Stomach (tissue), 9 donors: ENCODE measurements around the gene FATE1. TPM values are rescaled to one million over a fixed set of nuclear protein-coding genes. Genes with fewer than 3 reads are reported as not detected.

Source experiments
- DNase-seq, 2 donors: peaks; one replicate each; pipeline versions ENCODE4 v3.0.0 to v3.0.0-alpha.2; 2013 to 2019
- H3K27ac ChIP-seq, 5 donors: fragments of 200-600 bp in 4 of 5; sonication (generic) in 4 of 5; one replicate each; pipeline ENCODE4 v1.5.1; 2013 to 2019; ENCODE audit warnings: mild to moderate bottlenecking in 1 of 5, moderate library complexity in 1 of 5
- H3K27me3 ChIP-seq, 3 donors: fragments of 200-600 bp; sonication (generic); one replicate each; pipeline ENCODE4 v1.5.1; 2017 to 2019; ENCODE audit warnings: mixed run types in 1 of 3
- H3K36me3 ChIP-seq, 4 donors: fragments of 200-600 bp; sonication (generic); 1 replicate in 3 of 4; 2 replicates in 1 of 4; pipeline ENCODE4 v1.5.1; 2016 to 2019
- H3K4me1 ChIP-seq, 4 donors: fragments of 200-600 bp; sonication (generic); one replicate each; pipeline ENCODE4 v1.5.1; 2016 to 2019
- H3K4me3 ChIP-seq, 4 donors: fragments of 200-600 bp; sonication (generic) in 3 of 4; one replicate each; pipeline ENCODE4 v1.5.1; 2016 to 2019; ENCODE audit warnings: mild to moderate bottlenecking in 1 of 4
- H3K9me3 ChIP-seq, 4 donors: fragments of 200-600 bp; sonication (generic); one replicate each; pipeline ENCODE4 v1.5.1; 2016 to 2019
- CTCF ChIP-seq, 7 experiments: fragments of 450-650 bp in 4 of 7; fragments of 200-600 bp in 3 of 7; sonication (generic) in 3 of 7; IDR thresholded peaks; one replicate each; pipeline ENCODE4 v1.5.1; 2016 to 2019; ENCODE audit warnings: antibody characterized with exemption in 7 of 7, control low read depth in 2 of 7, mild to moderate bottlenecking in 1 of 7
- EP300 ChIP-seq: sonication (generic); formaldehyde crosslinking; IDR thresholded peaks from one replicate; pipeline ENCODE4 v1.6.1; 2017; ENCODE audit warnings: antibody characterized with exemption
- POLR2A ChIP-seq, 4 donors: fragments of 450-650 bp; IDR thresholded peaks; one replicate each; pipeline ENCODE4 v1.6.1; 2016; ENCODE audit warnings: antibody characterized with exemption in 4 of 4, control low read depth in 2 of 4, mild to moderate bottlenecking in 1 of 4, moderate library complexity in 1 of 4
- POLR2AphosphoS5 ChIP-seq, 3 donors: sonication (generic); formaldehyde crosslinking; IDR thresholded peaks; one replicate each; pipeline ENCODE4 v1.6.1; 2016; ENCODE audit warnings: antibody characterized with exemption in 3 of 3
- WGBS, 5 donors: extraction: QIAGEN DNeasy Blood & Tissue Kit in 3 of 5; methylation state at CpG; one replicate each; pipeline versions ENCODE4 v1.1.5 to v1.1.7; 2013 to 2018; 5-methylcytosine and 5-hydroxymethylcytosine counted together
- intact Hi-C: fragments of 100-400 bp; cut with DNase I; formaldehyde crosslinking; loops from one replicate; pipeline ENCODE4 v1.15.1; 2023; ENCODE audit warnings: low total_unique reads
- polyA plus RNA-seq, 3 donors: library from polyadenylated mRNA; stranded (reverse); fragments of 200-250 nt; gene quantifications; one replicate each; pipeline ENCODE4 v1.2.3, GENCODE V29; 2013
- total RNA-seq, 5 donors: library from RNA; depleted of rRNA; stranded (reverse); fragments of >200 nt; gene quantifications; one replicate each; pipeline versions ENCODE4 v1.1.0 to v1.2.3, GENCODE V29; 2014 to 2016
- donor health status: healthy with polysubstance abuse.
- donor health status: Bipolar disorder and iron deficiency.
- donor health status: healthy.

The FATE1 gene
- total and polyA plus RNA-seq, 8 donors = 0.31 TPM; not detected in 7

GRCh38 chrX:151726751-151727150 lies 10.9 kb downstream of the FATE1 start:
- Histone ChIP-seq H3K4me1 (peaks cover 0 to 5% (median 0%) of the 10 kb centered on the region in 4 donors), H3K36me3 (no peaks in the 10 kb centered on the region), H3K9me3 (no peaks in the 10 kb centered on the region), H3K27me3 (peaks cover 0 to 14% (median 0%) of the 10 kb centered on the region in 3 donors), H3K27ac (no peak overlapping the region), H3K4me3 (no peak overlapping the region)
- intact Hi-C loops = no loop called here
- DNase-seq = no peak
- 54 to 80% (median 67%) methylated on average over 5 of the region's 5 CpGs; no CpG with 5 or more reads in 2 of the 5 donors for WGBS, 5 donors
- TF ChIP-seq POLR2AphosphoS5 (IDR thresholded peaks at IDR 0.05) (no peak), CTCF (IDR thresholded peaks at IDR 0.05) (no peak), EP300 (no peak), POLR2A (IDR thresholded peaks at IDR 0.05) (no peak)

GRCh38 chrX:151727346-151727745 lies 11.5 kb downstream of the FATE1 start:
- peaks cover 0 to 5% (median 0%) of the 10 kb centered on the region in 4 donors for H3K4me1 ChIP-seq
- H3K9me3 ChIP-seq = no peaks in the 10 kb centered on the region
- DNase-seq = no peak
- TF ChIP-seq POLR2AphosphoS5 (IDR thresholded peaks at IDR 0.05) (no peak), EP300 (no peak), CTCF (IDR thresholded peaks at IDR 0.05) (no peak), POLR2A (IDR thresholded peaks at IDR 0.05) (no peak)
- WGBS, 5 donors = 68 to 96% (median 79%) methylated on average over 3 to 4 of the region's 4 CpGs
- no peak overlapping the region for H3K4me3 ChIP-seq
- no peaks in the 10 kb centered on the region for H3K36me3 ChIP-seq
- intact Hi-C loops = no loop called here
- no peak overlapping the region for H3K27ac ChIP-seq
- peaks cover 0 to 18% (median 0%) of the 10 kb centered on the region in 3 donors for H3K27me3 ChIP-seq

GRCh38 chrX:151729056-151729725 lies 13.4 kb downstream of the FATE1 start:
- H3K4me3 ChIP-seq = no peak overlapping the region
- peaks cover 0 to 5% (median 0%) of the 10 kb centered on the region in 4 donors for H3K4me1 ChIP-seq
- intact Hi-C loops = no loop called here
- peaks cover 0 to 8% (median 0%) of the 10 kb centered on the region in 3 donors for H3K27me3 ChIP-seq
- H3K9me3 ChIP-seq = no peaks in the 10 kb centered on the region
- 62 to 90% (median 85%) methylated on average over 2 to 4 of the region's 4 CpGs for WGBS, 5 donors
- no peak for DNase-seq
- no peaks in the 10 kb centered on the region for H3K36me3 ChIP-seq
- H3K27ac ChIP-seq = no peak overlapping the region
- no peak for TF ChIP-seq POLR2A (IDR thresholded peaks at IDR 0.05)
- TF ChIP-seq POLR2AphosphoS5 (IDR thresholded peaks at IDR 0.05) = no peak
- no peak for TF ChIP-seq EP300
- TF ChIP-seq CTCF (IDR thresholded peaks at IDR 0.05) = no peak

- Histone ChIP-seq H3K4me3 (no peak within 1 kb of the TSS), H3K27ac (no peak within 1 kb of the TSS), H3K27me3 (peaks cover 0 to 8% (median 0%) of the 10 kb centered on the region in 3 donors), H3K9me3 (no peaks in the 10 kb centered on the region), H3K36me3 (no peaks in the 10 kb centered on the region), H3K4me1 (no peaks in the 10 kb centered on the region)
- TF ChIP-seq POLR2AphosphoS5 (IDR thresholded peaks at IDR 0.05) (no peak), CTCF (IDR thresholded peaks at IDR 0.05) (no peak), POLR2A (IDR thresholded peaks at IDR 0.05) (no peak), EP300 (no peak)
- 60 to 82% (median 79%) methylated on average over 4 of the region's 4 CpGs for WGBS, 5 donors
- no peak for DNase-seq
- intact Hi-C loops = no loop called here
Measured at GRCh38 chrX:151734446-151734845, 18.6 kb downstream of the FATE1 start, which contains the start of gene CNGA2. Gene CNGA2, plus strand, starts transcription at chrX:151734746. Its CDS starts 3,738 bp downstream, at chrX:151738484.
